CD4-positive, alpha-beta T cell treated with Interleukin-17A for 4 hours (primary cell): Measurements from ENCODE around the gene ANXA4.
"Not testable (repeated sequence)": the region's sequence is repeated elsewhere in the genome, so short reads cannot be mapped to it uniquely, and the experiment has no call there.

Experiments used
- DNase-seq: peaks from one replicate; pipeline ENCODE4 v3.0.0-alpha.2; 2020; ENCODE audit warnings: mixed read lengths

ANXA4 gene

DNA sequence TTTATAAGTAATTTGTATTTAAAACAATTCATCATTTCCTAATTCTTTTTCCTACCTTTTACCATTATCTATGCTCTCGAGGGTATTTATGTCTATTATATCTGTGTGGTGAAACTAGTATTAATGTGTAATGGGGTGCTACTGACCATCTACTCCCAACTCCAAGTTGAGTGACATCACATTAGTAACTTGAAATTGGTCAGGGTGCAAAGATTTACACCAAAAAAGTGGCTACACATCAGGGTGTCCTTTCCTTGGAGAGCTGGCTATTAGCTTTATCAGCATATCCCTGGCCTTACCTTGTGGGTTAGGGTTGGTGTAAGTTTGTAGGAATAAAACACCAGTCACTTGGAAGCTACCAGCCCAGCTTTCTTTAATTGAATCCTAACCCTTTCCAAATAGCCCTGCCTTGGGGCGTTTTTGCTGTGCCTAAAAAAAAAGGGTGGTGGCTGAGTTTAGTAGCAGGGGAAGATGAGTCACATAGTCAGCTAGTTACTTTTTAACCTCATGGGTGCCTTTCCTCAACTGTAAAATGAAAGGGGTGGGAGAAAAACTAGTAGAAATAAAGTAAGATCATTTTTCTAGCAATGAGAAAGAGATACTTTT is 14.0 kb downstream of the ANXA4 start:
- DNase-seq: no peak

DNA sequence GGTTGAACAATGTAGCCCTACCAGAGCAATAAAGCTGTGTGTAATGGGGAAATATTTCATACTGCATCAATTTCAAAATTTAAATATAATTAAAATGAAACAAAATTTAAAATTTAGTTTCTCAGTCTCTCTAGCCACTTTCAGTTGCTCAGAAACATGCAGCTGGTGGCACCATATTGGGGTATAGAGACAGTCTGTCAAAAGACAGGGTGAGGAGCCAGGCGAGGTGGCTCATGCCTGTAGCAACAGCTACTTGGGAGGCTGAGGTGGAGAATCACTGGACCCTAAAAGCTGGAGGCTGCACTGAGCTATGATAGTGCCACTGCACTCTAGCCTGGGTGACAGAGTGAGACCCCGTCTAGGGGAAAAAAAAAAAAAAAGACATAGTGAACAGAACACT is 20.1 kb downstream of the ANXA4 start:
- DNase-seq: no peak

- DNase-seq: no peak
These were observed 20.9 kb downstream of the ANXA4 start for GRCh38 chr2:69762513-69763494.

GRCh38 chr2:69763831-69764230 is 21.9 kb downstream of the ANXA4 start:
- DNase-seq: not testable (repeated sequence)

DNA sequence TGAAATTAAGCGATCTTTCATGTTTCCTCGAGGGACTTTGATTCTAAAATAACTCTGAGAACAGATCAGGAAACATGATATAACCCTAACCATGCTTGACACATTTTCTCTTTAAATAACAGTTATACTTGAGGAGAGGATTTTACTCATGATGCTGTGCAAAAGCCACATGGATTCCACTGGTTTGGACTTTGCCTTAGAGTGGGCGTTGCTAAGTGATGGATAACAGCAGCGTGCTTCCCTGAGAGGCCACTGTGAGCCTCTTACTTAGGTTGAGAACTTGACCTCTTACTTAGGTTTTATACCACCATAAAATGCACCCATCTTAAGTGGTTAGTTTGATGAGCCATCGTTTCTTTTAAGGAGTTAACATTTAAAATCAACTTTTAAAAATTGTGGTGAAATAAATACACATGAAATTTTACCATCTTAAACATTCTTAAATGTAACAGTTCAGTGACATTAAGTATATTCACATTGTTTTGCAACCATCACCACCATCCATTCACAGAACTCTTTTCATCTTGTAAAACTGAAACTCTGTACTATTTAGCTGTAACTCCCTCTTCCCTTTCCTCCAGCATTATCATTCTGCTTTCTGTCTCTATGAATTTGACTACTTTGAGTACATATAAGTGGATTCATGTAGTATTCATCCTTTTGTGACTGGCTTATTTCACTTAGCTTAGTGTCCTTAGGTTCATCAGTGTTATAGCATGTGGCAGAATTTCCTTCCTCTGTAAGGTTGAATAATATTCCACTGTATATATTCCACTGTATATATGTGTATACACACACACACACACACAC is 22.6 kb downstream of the ANXA4 start:
- DNase-seq: no peak

- DNase-seq: no peak
These were observed 23.1 kb downstream of the ANXA4 start for GRCh38 chr2:69765096-69765380.

DNA sequence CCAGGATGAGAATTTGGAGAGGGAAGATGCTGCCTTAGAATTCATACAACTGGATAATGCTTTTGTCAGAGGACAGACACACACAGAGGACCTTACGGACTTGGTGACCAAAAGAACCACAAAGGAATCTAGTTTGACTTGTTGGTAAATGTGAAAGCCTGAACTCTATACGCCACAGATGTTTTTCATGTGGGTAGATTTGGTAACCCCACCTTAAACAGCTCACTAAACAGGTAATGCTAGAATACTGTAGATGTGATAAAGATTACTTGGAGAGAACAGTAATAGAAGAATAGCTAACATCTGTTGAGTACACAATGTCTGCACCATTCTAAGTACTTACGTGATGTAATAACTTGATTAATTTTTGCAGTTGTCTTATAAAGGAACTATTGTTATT is 24.1 kb downstream of the ANXA4 start:
- no peak for DNase-seq

GRCh38 chr2:69767034-69767433 is 25.1 kb downstream of the ANXA4 start:
- DNase-seq: no peak

DNA sequence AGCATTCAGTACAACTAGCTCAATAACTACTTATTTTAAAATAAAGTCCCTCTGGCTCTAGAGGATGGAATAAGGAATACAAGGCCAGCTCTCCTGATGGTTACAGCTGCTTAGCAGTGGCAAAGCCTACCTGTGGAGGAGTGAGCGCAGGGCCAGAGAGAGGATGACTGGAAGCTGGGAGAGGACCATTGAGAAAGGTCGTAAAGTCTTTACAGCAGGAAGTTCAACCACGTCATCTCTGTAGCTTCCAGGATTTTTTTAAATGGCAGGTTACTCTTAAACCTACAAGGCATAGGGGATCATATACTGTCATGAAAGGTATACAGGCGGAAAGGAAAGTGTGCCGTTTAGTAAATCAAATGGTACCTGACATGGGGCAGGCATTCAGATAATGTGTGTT is 26.3 kb downstream of the ANXA4 start:
- no peak for DNase-seq

- DNase-seq: no peak
These were observed 26.9 kb downstream of the ANXA4 start for GRCh38 chr2:69768789-69769188.

GRCh38 chr2:69769272-69769671 is 27.3 kb downstream of the ANXA4 start:
- DNase-seq: no peak

GRCh38 chr2:69770193-69770702 is 28.3 kb downstream of the ANXA4 start:
- DNase-seq: peak; percentile 15

- no peak for DNase-seq
These were observed 28.8 kb downstream of the ANXA4 start for GRCh38 chr2:69770747-69771146.

DNA sequence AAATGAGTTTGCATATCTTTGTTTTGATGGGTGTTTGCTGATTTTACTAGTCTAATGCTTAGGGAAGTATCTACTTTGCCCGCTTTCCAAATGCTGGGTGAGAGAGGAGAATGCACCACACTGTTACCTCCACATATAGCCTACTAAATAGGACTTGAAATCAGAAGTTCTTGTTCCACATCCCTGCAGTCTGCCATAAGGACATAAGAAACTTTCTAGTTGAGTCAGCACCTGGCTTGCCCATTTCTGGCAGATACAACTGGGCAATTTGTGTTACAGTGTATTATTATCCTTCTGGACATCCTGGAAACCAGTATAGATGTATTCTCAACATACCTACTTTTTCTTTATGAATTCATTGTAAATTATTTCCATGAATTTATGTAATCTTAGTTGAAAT is 29.5 kb downstream of the ANXA4 start:
- no peak for DNase-seq

- DNase-seq: no peak
These were observed 31.3 kb downstream of the ANXA4 start for GRCh38 chr2:69773206-69773605.

- not testable (repeated sequence) for DNase-seq
These were observed 32.5 kb downstream of the ANXA4 start for GRCh38 chr2:69774258-69774983.

DNA sequence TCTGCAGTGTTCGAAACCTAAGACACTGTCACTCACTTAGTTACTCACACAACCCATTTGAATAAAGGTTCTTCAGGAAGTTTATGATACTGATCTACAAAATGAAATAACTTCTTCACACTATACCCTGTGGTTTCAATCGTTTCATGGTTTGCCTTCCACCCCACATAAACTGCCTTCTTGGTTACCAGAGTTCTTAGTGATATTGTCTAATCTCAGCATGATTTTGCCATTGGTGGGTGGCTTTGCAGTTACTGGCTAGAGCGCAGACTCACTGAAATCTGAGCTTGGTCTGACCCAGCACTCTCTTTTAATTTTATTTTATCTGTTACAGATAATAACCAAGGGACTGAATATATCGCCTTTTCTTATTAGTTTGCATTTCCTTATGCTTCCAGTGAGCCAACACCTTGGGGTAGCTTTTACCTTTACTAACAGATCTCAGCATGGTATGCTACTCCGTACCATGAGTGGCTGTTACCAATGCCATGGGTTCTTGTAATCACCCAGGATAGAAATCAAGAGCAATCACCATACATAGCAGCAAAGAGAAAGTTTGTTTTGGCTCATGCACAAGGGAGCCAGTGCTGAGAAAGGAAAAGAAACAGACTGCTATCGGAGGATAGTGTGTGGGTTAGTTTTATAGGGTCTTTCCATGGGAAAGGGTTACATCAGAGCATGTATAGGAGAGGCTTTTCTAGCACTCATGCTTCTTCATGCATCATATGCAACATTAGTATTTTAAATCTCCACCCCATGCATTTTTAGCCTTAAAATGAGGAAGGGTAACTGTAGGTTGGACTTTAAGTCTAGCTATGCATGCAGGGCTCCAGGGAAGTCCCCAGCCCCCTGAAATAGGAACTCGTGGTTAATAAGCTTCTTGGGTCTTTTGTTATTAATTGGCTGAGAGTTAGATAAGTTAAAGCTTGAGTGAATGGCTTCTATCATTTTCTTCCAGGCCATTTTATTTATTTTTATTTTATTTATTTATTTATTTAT is 33.3 kb downstream of the ANXA4 start:
- peak; percentile 27 for DNase-seq

DNA sequence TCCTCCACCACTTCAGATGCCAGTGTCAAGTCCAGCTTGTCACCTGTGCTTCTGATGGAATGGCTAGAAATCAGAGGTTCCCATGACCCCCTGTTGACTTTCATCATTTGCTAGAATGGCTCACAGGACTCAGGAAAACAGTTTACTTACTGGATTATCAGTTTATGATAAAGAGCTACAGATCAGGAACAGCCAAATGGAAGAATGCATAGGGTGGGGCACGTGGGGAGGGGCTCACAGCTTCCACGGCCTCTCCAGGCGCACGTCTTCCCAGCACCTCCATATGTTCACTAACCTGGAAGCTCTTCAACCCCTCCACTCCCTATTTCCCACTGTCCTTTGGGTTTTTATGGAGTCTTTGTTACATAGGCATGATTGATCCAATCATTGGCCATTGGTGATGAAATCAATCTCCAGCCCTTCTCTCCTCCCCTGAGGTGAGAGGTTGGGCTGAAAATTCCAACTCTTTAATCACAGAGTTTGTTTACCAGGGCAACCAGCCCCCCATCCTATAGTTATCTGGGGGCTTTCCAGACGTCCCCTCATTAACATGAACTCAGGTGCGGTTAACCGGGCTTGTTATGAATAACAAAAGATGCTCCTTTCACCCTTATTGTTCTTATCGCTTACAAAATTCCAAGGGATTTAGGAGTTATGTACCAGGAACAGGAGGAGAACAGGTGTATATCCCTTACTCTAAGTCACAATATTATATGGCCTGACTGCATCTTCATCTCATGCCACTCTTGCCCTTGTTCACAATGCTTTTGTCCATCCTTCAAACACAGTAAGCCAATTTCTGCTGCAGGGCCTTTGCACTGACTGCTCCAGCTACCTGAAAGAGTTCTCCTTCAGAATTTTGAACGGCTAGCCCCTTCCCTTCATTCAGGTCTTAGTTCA is 35.2 kb downstream of the ANXA4 start:
- DNase-seq: no peak

DNA sequence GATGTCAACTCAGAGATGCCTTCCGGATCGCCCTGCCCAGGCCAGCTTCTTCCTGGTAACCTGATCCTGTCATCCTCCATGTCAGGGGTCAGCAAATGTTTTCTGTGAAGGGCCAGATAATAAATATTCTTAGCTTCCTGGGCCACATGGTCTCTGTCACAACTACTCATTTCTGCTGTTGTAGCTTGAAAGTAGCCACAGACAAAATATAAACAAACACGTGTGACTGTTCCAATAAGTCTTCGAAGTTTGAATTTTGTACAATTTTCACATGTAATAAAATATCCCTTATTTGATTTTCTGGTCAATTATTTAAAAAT is 35.8 kb downstream of the ANXA4 start:
- DNase-seq: no peak

- no peak for DNase-seq
These were observed 37.5 kb downstream of the ANXA4 start for GRCh38 chr2:69779258-69780001.
